B cell (primary cell): Measurements from ENCODE around the gene PDCD4. TPM values are rescaled to one million over a fixed set of nuclear protein-coding genes. Genes with fewer than 3 reads are reported as not detected.

Experiments
- ATAC-seq: fragments of 200-7000 bp; cut with Tn5 transposase; one replicate; pipeline ENCODE4 v1.10.0; 2021; ENCODE audit warnings: low read depth, mild to moderate bottlenecking, moderate number of reproducible peaks, moderate library complexity
- CTCF ChIA-PET: fragments of 350-600 bp; sonication (Branson Sonifier 250); formaldehyde crosslinking; loops from one replicate; lab custom pipeline; 2021; ENCODE audit warnings: antibody characterized with exemption, inconsistent platforms; lab: Charles Lee
- POLR2A ChIA-PET: fragments of 350-600 bp; sonication (Branson Sonifier 250); formaldehyde crosslinking; loops from one replicate; lab custom pipeline; 2021; ENCODE audit warnings: antibody characterized with exemption; lab: Charles Lee
- DNase-seq: peaks from one replicate; pipeline ENCODE4 v3.0.0; 2013
- H2AFZ ChIP-seq: 2 replicates; pipeline ENCODE4 v1.6.1; 2012; ENCODE audit warnings: mild to moderate bottlenecking, low read depth, low read length; ENCODE audit not compliant: insufficient read depth, poor library complexity, severe bottlenecking
- H3K27ac ChIP-seq, 2 donors: 1 replicate in 1 of 2; 2 replicates in 1 of 2; pipeline ENCODE4 v1.5.1; 2012 to 2013; ENCODE audit warnings: low read length in 2 of 2, mild to moderate bottlenecking in 2 of 2, moderate library complexity in 1 of 2
- H3K27me3 ChIP-seq, 4 experiments: fragments of 200-600 bp in 1 of 4; sonication (generic) in 1 of 4; replicated peaks in 1 of 4; 1 replicate in 2 of 4; 2 replicates in 2 of 4; pipeline versions ENCODE4 v1.6.1 to v1.7.0; 2013 to 2016; ENCODE audit warnings: low read length in 3 of 4, mild to moderate bottlenecking in 2 of 4, mixed read lengths in 1 of 4, moderate library complexity in 1 of 4; ENCODE audit not compliant: insufficient read depth in 4 of 4, control insufficient read depth in 3 of 4; ENCODE audit errors: control extremely low read depth in 1 of 4
- H3K36me3 ChIP-seq, 2 experiments: replicated peaks in 1 of 2; 1 replicate in 1 of 2; 2 replicates in 1 of 2; pipeline versions ENCODE4 v1.6.1 to v1.7.1; 2013; ENCODE audit warnings: low read length in 1 of 2; ENCODE audit not compliant: insufficient read depth in 2 of 2, control insufficient read depth in 1 of 2; ENCODE audit errors: control extremely low read depth in 1 of 2, extremely low read depth in 1 of 2
- H3K4me1 ChIP-seq, 2 donors: fragments of 200-600 bp in 1 of 2; sonication (generic) in 1 of 2; 1 replicate in 1 of 2; 2 replicates in 1 of 2; pipeline versions ENCODE4 v1.5.1 to v1.6.1; 2013 to 2017; ENCODE audit warnings: low read length in 2 of 2; ENCODE audit not compliant: control insufficient read depth in 2 of 2, insufficient read depth in 2 of 2
- H3K4me2 ChIP-seq: replicated peaks from 2 replicates; pipeline ENCODE3; 2012; ENCODE audit warnings: mild to moderate bottlenecking, low read depth, low read length; ENCODE audit not compliant: poor library complexity, severe bottlenecking
- H3K4me3 ChIP-seq, 5 experiments: fragments of 200-600 bp in 1 of 5; sonication (generic) in 1 of 5; 1 replicate in 3 of 5; 2 replicates in 2 of 5; pipeline versions ENCODE4 v1.5.1 to v1.7.0; 2011 to 2016; ENCODE audit warnings: low read length in 4 of 5, mild to moderate bottlenecking in 4 of 5, low read depth in 2 of 5, control low read depth in 1 of 5, moderate library complexity in 1 of 5; ENCODE audit not compliant: insufficient read depth in 1 of 5; ENCODE audit errors: control extremely low read depth in 1 of 5, extremely low read depth in 1 of 5
- H3K79me2 ChIP-seq: fragments of 200-600 bp; sonication (generic); one replicate; pipeline ENCODE4 v1.6.0; 2016; ENCODE audit warnings: low read length; ENCODE audit not compliant: control insufficient read depth, insufficient read depth
- H3K9ac ChIP-seq: fragments of 200-600 bp; sonication (generic); 2 replicates; pipeline ENCODE4 v1.6.1; 2017; ENCODE audit warnings: mild to moderate bottlenecking, low read length, moderate library complexity
- H3K9me3 ChIP-seq, 3 donors: one replicate each; pipeline versions ENCODE4 v1.6.1 to v1.7.1; 2013; ENCODE audit warnings: low read length in 2 of 3; ENCODE audit not compliant: control insufficient read depth in 2 of 3, insufficient read depth in 1 of 3; ENCODE audit errors: control extremely low read depth in 1 of 3
- H4K20me1 ChIP-seq: 2 replicates; pipeline ENCODE4 v1.6.0; 2012; ENCODE audit warnings: mild to moderate bottlenecking, low read length; ENCODE audit not compliant: insufficient read depth, control insufficient read depth, poor library complexity, severe bottlenecking
- H3K27ac Mint-ChIP-seq: one replicate; pipeline ENCODE4 v1.8.0; 2021; ENCODE audit warnings: mixed read lengths
- H3K27me3 Mint-ChIP-seq: one replicate; pipeline ENCODE4 v1.8.0; 2021; ENCODE audit warnings: mixed read lengths
- H3K4me1 Mint-ChIP-seq: one replicate; pipeline ENCODE4 v1.8.0; 2021; ENCODE audit warnings: mixed read lengths
- H3K4me3 Mint-ChIP-seq: one replicate; pipeline ENCODE4 v1.8.0; 2021; ENCODE audit warnings: mixed read lengths
- H3K9me3 Mint-ChIP-seq: one replicate; pipeline ENCODE4 v1.8.0; 2022; ENCODE audit warnings: mixed read lengths; ENCODE audit not compliant: insufficient read depth
- EZH2 ChIP-seq: IDR thresholded peaks from 2 replicates; pipeline ENCODE4 v1.6.1; 2012; ENCODE audit warnings: borderline replicate concordance, low read depth, mild to moderate bottlenecking, moderate library complexity, low read length; ENCODE audit not compliant: insufficient read depth, poor library complexity, severe bottlenecking
- WGBS: methylation state at CpG from one replicate; pipeline ENCODE4 v1.1.5; 2013; ENCODE audit warnings: missing lambda C conversion rate; ENCODE audit not compliant: insufficient coverage; 5-methylcytosine and 5-hydroxymethylcytosine counted together
- intact Hi-C: fragments of 100-400 bp; cut with micrococcal nuclease; formaldehyde crosslinking; loops from one replicate; pipeline ENCODE4 v1.10.0; 2022
- polyA plus RNA-seq: library from polyadenylated mRNA; depleted of rRNA; stranded (reverse); fragments of >200 nt; gene quantifications from 2 replicates; pipeline ENCODE4 v1.2.3, GENCODE V29; 2012
- total RNA-seq, 2 donors: library from RNA; stranded (reverse); fragments of 120-200 nt in 1 of 2; gene quantifications; 1 replicate in 1 of 2; 2 replicates in 1 of 2; pipeline versions ENCODE4 v1.2.3 to v1.2.4, GENCODE V29; 2013 to 2022
- TF ChIP-seq, protein P1 (sequence below): fragments of 200-600 bp; IDR thresholded peaks from one replicate; pipeline ENCODE4 v1.8.0; 2022; ENCODE audit warnings: antibody characterized with exemption, mild to moderate bottlenecking

The PDCD4 gene
- total and polyA plus RNA-seq, 2 donors (not counting 1 experiment from before 2014, with no cell fraction given) = 33.9 to 169 TPM

DNA sequence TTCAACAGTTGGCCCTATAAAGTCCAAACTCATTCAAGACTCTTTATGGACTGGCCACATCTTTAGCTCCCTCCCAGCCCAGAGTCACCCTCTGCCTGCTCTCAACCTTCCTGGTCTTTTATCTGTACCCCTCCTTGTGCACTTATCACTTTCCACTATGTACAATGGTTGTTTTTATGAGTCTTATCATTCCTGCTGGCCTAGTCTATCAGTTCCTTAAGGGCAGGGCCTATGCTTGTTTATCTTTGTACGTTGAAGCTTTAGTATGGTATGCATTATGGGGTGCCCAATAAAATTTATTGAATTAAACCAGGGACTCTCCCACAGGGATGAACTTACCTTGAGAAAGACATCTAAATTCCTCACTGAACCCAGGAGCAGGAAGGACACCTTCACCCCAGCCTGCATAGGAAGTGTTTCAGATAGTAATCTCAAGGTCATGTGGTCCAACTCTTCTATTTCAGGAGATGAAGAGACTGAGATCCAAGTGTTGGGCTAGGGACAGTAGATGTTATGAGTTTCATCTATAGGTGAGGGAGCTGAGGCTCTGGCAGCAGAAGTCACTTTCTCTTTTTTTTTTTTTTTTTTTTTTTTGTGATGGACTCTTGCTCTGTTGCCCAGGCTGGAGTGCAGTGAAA is 13.3 kb upstream of the PDCD4 start:
- no peaks in the 10 kb centered on the region for H4K20me1 ChIP-seq
- Mint-ChIP-seq H3K4me1 (peaks cover 67% of the 10 kb centered on the region), H3K9me3 (no peaks in the 10 kb centered on the region), H3K4me3 (peak overlapping the region; percentile 62), H3K27me3 (no peaks in the 10 kb centered on the region), H3K27ac (peak overlapping the region; percentile 33)
- no peaks in the 10 kb centered on the region for H3K36me3 ChIP-seq
- H3K9me3 ChIP-seq = no peaks in the 10 kb centered on the region
- ChIA-PET CTCF (interaction anchor here (0.6 to 2.5 kb wide), 11 partner anchors 9 to 57 kb away, joined by 3 to 9 read pairs (median 4); partner anchors contain the start of gene PDCD4), POLR2A (interaction anchor here (0.6 to 2.3 kb wide), 6 partner anchors 9 to 159 kb away, joined by 3 to 14 read pairs (median 4); partner anchors contain the start of gene PDCD4)
- ATAC-seq (no peak), DNase-seq (no peak)
- TF ChIP-seq, protein P1, sequence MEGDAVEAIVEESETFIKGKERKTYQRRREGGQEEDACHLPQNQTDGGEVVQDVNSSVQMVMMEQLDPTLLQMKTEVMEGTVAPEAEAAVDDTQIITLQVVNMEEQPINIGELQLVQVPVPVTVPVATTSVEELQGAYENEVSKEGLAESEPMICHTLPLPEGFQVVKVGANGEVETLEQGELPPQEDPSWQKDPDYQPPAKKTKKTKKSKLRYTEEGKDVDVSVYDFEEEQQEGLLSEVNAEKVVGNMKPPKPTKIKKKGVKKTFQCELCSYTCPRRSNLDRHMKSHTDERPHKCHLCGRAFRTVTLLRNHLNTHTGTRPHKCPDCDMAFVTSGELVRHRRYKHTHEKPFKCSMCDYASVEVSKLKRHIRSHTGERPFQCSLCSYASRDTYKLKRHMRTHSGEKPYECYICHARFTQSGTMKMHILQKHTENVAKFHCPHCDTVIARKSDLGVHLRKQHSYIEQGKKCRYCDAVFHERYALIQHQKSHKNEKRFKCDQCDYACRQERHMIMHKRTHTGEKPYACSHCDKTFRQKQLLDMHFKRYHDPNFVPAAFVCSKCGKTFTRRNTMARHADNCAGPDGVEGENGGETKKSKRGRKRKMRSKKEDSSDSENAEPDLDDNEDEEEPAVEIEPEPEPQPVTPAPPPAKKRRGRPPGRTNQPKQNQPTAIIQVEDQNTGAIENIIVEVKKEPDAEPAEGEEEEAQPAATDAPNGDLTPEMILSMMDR = no peak
- TF ChIP-seq EZH2 = no peak
- intact Hi-C loops = no loop called here
- H3K79me2 ChIP-seq = peaks cover 20% of the 10 kb centered on the region
- H3K4me1 ChIP-seq = peaks cover 64 to 66% of the 10 kb centered on the region in 2 donors
- peak overlapping the region; percentile 53 for H2AFZ ChIP-seq
- peak overlapping the region; percentile 46 for H3K4me2 ChIP-seq
- H3K9ac ChIP-seq = no peak overlapping the region
- no peak overlapping the region for H3K27ac ChIP-seq
- no peak overlapping the region for H3K4me3 ChIP-seq
- no peaks in the 10 kb centered on the region for H3K27me3 ChIP-seq
- WGBS = no CpG with 5 or more reads among the region's 1 CpG
